HepG2 (cell line): ENCODE results near the gene LBR.

Experiments
- ATF3 ChIP-seq: sonication (generic); formaldehyde crosslinking; IDR thresholded peaks from 2 replicates; pipeline ENCODE4 v1.4.0; 2020; ENCODE audit warnings: missing genetic modification reagents
- DR1 ChIP-seq: sonication (generic); formaldehyde crosslinking; IDR thresholded peaks from 2 replicates; pipeline ENCODE4 v1.8.0; 2021; ENCODE audit warnings: mild to moderate bottlenecking, missing genetic modification reagents, inconsistent platforms
- HCFC1 ChIP-seq: fragments of 150-350 bp; IDR thresholded peaks from 2 replicates; pipeline ENCODE4 v1.6.1; 2014; ENCODE audit warnings: low read depth, low read length
- POLR2A ChIP-seq, 2 experiments: IDR thresholded peaks; 2 replicates each; pipeline ENCODE4 v1.6.1; 2011; ENCODE audit warnings: low read depth in 2 of 2, low read length in 2 of 2, mild to moderate bottlenecking in 1 of 2, moderate library complexity in 1 of 2; ENCODE audit not compliant: insufficient read depth in 1 of 2
- SMAD1 ChIP-seq: sonication (generic); formaldehyde crosslinking; IDR thresholded peaks from 2 replicates; pipeline ENCODE4 v1.4.0; 2020; ENCODE audit warnings: missing genetic modification reagents, low read depth, mild to moderate bottlenecking, borderline replicate concordance
- SMC3 ChIP-seq: IDR thresholded peaks from 2 replicates; pipeline ENCODE4 v1.6.1; 2011; ENCODE audit warnings: low read length, improper control_type of control experiment
- SP1 ChIP-seq, 2 experiments: fragments of 450-650 bp in 1 of 2; sonication (generic) in 1 of 2; formaldehyde crosslinking in 1 of 2; IDR thresholded peaks; 2 replicates each; pipeline versions ENCODE4 v1.4.0 to v1.6.1; 2016 to 2020; ENCODE audit warnings: missing genetic modification reagents in 1 of 2
- TAF1 ChIP-seq: sonication (generic); formaldehyde crosslinking; IDR thresholded peaks from 2 replicates; pipeline ENCODE4 v1.4.0; 2020; ENCODE audit warnings: missing genetic modification reagents
- ZBTB21 ChIP-seq: sonication (generic); formaldehyde crosslinking; IDR thresholded peaks from 2 replicates; pipeline ENCODE4 v1.4.0; 2020; ENCODE audit warnings: missing genetic modification reagents
- ZNF138 ChIP-seq: sonication (generic); formaldehyde crosslinking; IDR thresholded peaks from 2 replicates; pipeline ENCODE4 v1.5.0; 2020; ENCODE audit warnings: mild to moderate bottlenecking, low read depth, missing genetic modification reagents
- ZNF232 ChIP-seq: sonication (generic); formaldehyde crosslinking; IDR thresholded peaks from 2 replicates; pipeline ENCODE4 v1.4.0; 2020; ENCODE audit warnings: missing genetic modification reagents, borderline replicate concordance
- ZNF530 ChIP-seq: sonication (generic); formaldehyde crosslinking; IDR thresholded peaks from 2 replicates; pipeline ENCODE4 v1.5.0; 2020; ENCODE audit warnings: low read depth, mild to moderate bottlenecking, missing genetic modification reagents
- ZNF800 ChIP-seq: sonication (generic); formaldehyde crosslinking; IDR thresholded peaks from 2 replicates; pipeline ENCODE4 v1.4.0; 2020; ENCODE audit warnings: missing genetic modification reagents
- TF ChIP-seq, protein P1 (sequence below): sonication (generic); formaldehyde crosslinking; IDR thresholded peaks from 2 replicates; pipeline ENCODE4 v1.8.0; 2022; ENCODE audit warnings: missing genetic modification reagents, mild to moderate bottlenecking, borderline replicate concordance

DNA sequence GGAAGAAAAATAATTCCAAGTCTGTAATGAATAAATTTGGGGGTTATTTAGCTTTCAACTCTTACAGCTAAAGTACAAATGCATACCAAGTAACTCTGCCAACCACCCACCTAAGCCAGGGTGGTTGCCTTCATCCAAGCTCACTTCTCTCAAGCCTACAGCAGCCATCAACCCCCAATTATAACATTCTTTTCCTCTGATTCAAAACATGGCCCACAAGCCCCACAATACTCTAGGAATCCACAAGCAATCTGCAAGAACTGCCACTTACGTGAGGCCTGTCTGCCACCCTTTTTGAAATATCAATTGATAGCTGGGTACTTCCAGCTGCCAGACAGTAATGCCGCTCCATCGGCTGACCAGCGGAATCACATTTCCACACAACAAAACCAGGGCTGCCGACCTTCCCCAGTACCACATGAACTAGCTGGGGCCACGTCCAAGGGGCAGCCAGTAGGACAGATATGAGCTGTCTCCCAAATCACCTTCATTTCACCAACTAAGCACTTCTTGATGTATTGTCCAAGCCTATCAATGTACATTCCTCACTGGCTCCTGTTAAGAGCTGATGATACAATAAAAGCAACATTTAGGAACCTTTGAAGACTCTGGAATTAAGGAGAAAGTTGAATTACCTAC, 3.2 kb downstream of the LBR start:
- TF ChIP-seq SP1 (IDR thresholded peaks at IDR 0.05) (no peak), SP1 (CRISPR knock-in tag; IDR thresholded peaks at IDR 0.05) (no peak), ZNF138 (CRISPR knock-in tag) (no peak), ATF3 (CRISPR knock-in tag) (no peak), ZNF530 (CRISPR knock-in tag) (no peak), SMAD1 (CRISPR knock-in tag) (no peak), ZNF800 (no peak), TAF1 (CRISPR knock-in tag) (no peak), ZNF232 (CRISPR knock-in tag) (no peak), ZBTB21 (CRISPR knock-in tag) (no peak), POLR2A (IDR thresholded peaks at IDR 0.05; ENCODE audit: insufficient read depth in 1 of 2, low read depth in 2 of 2, low read length in 2 of 2) (no peak), SMC3 (no peak), HCFC1 (no peak), DR1 (CRISPR knock-in tag) (no peak)
- TF ChIP-seq, protein P1, sequence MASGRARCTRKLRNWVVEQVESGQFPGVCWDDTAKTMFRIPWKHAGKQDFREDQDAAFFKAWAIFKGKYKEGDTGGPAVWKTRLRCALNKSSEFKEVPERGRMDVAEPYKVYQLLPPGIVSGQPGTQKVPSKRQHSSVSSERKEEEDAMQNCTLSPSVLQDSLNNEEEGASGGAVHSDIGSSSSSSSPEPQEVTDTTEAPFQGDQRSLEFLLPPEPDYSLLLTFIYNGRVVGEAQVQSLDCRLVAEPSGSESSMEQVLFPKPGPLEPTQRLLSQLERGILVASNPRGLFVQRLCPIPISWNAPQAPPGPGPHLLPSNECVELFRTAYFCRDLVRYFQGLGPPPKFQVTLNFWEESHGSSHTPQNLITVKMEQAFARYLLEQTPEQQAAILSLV: no peak
